AG04449 (cell line): ENCODE data around the gene LPAR5.

ENCODE experiments used
- CTCF ChIA-PET: fragments of 350-600 bp; formaldehyde crosslinking; extraction: SDS; loops from one replicate; lab custom pipeline; 2021; ENCODE audit warnings: antibody characterized with exemption; lab: Yijun Ruan, JAX
- POLR2A ChIA-PET: fragments of 400-600, 350-600 bp; formaldehyde crosslinking; extraction: SDS; loops from one replicate; lab custom pipeline; 2020; ENCODE audit warnings: antibody characterized with exemption, inconsistent platforms; lab: Yijun Ruan, JAX
- DNase-seq: peaks from one replicate; pipeline ENCODE4 v3.0.0-alpha.2; 2010; ENCODE audit warnings: low read depth, low spot score
- H3K4me3 ChIP-seq: 2 replicates; pipeline ENCODE4 v1.5.1; 2011; ENCODE audit warnings: low read depth, mild to moderate bottlenecking, control low read depth, low read length
- TF ChIP-seq, protein P1 (sequence below): IDR thresholded peaks from one replicate; pipeline ENCODE4 v1.5.1; 2011; ENCODE audit warnings: mild to moderate bottlenecking, moderate library complexity, low read length, control low read depth, inconsistent platforms; ENCODE audit not compliant: insufficient read depth; ENCODE audit errors: missing control alignments

Gene LPAR5

DNA sequence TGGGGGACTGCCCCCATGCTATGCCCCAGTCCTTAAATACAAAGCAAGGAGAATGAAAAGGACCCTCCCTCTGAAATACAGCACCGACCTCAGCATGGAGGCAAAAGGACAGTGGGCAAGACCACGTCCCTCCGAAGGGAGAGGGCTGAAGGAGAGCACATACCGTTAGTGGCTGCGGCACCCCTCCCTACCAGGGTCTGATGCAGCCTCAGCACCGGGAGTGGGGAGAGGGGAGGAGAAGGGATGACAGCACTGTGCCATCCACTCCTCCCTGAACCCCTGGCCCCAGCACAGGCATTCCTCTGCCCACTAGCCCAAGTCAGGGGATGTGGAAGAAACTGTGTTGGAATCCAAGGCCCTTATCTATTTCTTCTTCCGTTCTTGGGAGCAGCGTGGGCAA is 15.1 kb upstream of the LPAR5 start:
- ChIA-PET CTCF (no interaction called here), POLR2A (no interaction called here)
- DNase-seq: no peak
- no peak overlapping the region for H3K4me3 ChIP-seq
- TF ChIP-seq, protein P1, sequence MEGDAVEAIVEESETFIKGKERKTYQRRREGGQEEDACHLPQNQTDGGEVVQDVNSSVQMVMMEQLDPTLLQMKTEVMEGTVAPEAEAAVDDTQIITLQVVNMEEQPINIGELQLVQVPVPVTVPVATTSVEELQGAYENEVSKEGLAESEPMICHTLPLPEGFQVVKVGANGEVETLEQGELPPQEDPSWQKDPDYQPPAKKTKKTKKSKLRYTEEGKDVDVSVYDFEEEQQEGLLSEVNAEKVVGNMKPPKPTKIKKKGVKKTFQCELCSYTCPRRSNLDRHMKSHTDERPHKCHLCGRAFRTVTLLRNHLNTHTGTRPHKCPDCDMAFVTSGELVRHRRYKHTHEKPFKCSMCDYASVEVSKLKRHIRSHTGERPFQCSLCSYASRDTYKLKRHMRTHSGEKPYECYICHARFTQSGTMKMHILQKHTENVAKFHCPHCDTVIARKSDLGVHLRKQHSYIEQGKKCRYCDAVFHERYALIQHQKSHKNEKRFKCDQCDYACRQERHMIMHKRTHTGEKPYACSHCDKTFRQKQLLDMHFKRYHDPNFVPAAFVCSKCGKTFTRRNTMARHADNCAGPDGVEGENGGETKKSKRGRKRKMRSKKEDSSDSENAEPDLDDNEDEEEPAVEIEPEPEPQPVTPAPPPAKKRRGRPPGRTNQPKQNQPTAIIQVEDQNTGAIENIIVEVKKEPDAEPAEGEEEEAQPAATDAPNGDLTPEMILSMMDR: no peak

DNA sequence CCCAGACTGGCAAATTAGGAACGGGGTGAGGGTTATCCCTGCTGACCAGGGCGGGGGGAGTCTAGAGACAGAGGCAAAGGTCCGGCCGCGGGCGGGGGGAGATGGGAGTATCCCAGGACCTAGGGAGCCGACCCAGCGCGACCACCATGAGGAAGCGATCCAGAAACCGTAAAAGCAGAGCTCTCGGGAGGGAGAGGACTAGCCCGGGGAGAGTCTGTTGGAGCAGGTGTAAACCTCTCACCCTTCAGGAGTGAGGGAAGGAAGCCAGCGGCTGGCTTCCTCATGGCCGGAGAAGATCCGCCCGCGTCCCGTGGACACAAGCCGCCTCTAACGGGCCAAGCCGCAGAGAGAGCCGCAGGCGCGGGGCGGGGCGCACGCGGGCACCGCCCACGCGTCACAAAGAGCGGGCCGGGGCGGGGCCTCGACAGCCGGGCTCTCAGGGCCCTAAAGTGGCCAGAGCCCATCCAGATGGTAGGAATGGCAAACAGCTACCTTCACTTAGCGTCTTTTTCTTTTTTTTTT is 11.4 kb upstream of the LPAR5 start, which contains the start of gene ACRBP:
Gene ACRBP, minus strand, starts transcription at position 350 of the 522 bp plus-strand sequence. Its CDS starts 66 bp downstream, at position 284.
- no peak for DNase-seq
- TF ChIP-seq, protein P1: no peak
- POLR2A ChIA-PET: interaction anchor here (0.5 kb wide), 1 partner anchor 71 kb away, joined by 4 read pairs; no protein-coding TSS in a partner anchor
- peak within 1 kb of the TSS; percentile 37 for H3K4me3 ChIP-seq
- CTCF ChIA-PET: interaction anchor here (3.6 kb wide), 1 partner anchor 27 kb away, joined by 24 read pairs; no protein-coding TSS in a partner anchor

DNA sequence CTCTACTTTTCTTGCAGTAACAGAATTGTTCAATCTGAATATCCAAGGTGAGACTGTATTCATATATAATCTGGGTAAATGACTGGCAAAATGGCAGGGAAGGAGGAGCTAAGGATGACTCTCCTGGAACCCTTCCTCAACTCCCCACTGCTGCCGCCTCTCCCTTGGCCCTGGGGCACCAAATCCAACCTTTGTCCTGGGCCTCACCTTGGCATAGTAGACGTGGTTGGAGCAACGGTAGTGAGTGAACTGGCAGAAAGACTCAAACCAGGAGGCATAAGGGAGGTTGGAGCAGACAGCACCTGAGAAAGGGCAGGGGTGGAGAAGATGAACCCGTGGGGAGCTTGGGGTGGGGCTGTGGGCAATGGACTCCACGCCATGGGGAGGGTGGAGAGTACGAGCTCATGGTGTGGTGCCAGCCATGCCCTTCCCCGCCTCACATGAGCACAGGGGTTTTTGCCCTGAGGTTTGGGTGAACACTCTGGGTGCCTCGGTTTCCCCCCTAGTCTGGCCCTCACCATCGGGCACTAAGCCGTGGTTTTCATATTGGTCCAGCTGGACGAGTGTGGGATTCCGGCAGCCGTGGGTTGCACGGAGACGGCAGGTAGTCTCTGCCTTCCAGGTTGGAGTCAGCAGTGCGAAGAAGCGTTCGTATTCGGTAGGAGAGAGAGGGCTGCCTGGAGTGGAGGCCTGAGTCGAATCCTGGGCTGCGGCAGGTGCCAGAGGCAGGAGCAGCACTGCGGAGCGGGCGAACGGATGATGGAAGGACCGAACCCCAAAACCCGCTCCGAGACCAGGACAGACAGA is 10.7 kb upstream of the LPAR5 start:
- no peak for DNase-seq
- ChIA-PET POLR2A (interaction anchor here (0.5 kb wide), 1 partner anchor 71 kb away, joined by 4 read pairs; no protein-coding TSS in a partner anchor), CTCF (interaction anchor here (3.6 kb wide), 1 partner anchor 26 kb away, joined by 24 read pairs; no protein-coding TSS in a partner anchor)
- H3K4me3 ChIP-seq: peak overlapping the region; percentile 37; the same call in 1 of the 2 replicates
- TF ChIP-seq, protein P1: no peak

DNA sequence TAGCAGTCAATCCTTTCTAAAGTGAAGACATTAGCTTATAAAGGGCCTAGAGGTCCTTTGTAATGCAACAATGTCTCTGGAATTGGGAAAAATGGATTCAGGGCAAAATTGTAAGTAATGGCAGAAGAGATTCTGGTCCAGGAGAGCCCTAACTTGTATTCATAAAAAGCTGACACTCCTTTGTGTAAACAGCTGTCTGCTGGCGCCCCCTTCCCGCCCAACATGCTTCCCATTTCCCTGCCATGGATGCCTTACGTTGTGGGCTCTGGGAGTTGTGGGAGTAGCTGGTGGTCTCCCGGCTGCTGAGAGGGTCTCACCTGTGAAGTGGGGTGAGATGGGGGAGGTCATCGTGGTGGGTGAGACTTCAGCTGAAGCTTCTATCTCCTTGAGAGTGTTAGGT is 9.1 kb upstream of the LPAR5 start:
- ChIA-PET CTCF (interaction anchor here (0.9 to 3.6 kb wide), 4 partner anchors 11 to 25 kb away, joined by 3 to 24 read pairs (median 4); no protein-coding TSS in a partner anchor), POLR2A (no interaction called here)
- H3K4me3 ChIP-seq: no peak overlapping the region
- TF ChIP-seq, protein P1: no peak
- no peak for DNase-seq

DNA sequence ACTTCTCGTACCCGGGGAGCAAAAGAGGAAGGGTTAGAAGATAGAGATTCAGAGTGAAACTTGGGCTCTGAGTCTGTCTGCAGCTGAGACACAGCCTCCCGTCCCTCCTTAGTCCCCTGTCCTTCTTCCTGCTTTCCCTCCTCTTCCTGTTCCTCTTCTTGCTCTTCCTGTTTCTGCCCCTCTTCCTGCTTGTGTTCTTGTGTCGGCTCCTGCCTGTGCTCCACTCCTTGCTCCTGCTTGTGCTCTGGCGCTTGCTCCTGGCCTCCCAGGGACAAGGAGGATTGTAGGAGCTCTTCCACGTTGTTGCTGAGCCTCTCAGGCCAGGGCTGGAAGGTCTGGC is 8.5 kb upstream of the LPAR5 start:
- TF ChIP-seq, protein P1: no peak
- POLR2A ChIA-PET: no interaction called here
- no peak overlapping the region for H3K4me3 ChIP-seq
- DNase-seq: no peak
- CTCF ChIA-PET: interaction anchor here (1.6 to 3.6 kb wide), 3 partner anchors 12 to 24 kb away, joined by 4 to 24 read pairs (median 5); no protein-coding TSS in a partner anchor
